Activated naive CD4-positive, alpha-beta T cell treated with anti-CD3 and anti-CD28 coated beads, Interleukin-2, amount 50 U/mL, for 16 hours (primary cell): ENCODE measurements around the gene PANX2.
"Not testable (repeated sequence)": the region's sequence is repeated elsewhere in the genome, so short reads cannot be mapped to it uniquely, and the experiment has no call there.

Experiments used
- DNase-seq: peaks from one replicate; pipeline ENCODE4 v3.0.0-alpha.2; 2020

Gene PANX2, protein sequence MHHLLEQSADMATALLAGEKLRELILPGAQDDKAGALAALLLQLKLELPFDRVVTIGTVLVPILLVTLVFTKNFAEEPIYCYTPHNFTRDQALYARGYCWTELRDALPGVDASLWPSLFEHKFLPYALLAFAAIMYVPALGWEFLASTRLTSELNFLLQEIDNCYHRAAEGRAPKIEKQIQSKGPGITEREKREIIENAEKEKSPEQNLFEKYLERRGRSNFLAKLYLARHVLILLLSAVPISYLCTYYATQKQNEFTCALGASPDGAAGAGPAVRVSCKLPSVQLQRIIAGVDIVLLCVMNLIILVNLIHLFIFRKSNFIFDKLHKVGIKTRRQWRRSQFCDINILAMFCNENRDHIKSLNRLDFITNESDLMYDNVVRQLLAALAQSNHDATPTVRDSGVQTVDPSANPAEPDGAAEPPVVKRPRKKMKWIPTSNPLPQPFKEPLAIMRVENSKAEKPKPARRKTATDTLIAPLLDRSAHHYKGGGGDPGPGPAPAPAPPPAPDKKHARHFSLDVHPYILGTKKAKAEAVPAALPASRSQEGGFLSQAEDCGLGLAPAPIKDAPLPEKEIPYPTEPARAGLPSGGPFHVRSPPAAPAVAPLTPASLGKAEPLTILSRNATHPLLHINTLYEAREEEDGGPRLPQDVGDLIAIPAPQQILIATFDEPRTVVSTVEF

DNA sequence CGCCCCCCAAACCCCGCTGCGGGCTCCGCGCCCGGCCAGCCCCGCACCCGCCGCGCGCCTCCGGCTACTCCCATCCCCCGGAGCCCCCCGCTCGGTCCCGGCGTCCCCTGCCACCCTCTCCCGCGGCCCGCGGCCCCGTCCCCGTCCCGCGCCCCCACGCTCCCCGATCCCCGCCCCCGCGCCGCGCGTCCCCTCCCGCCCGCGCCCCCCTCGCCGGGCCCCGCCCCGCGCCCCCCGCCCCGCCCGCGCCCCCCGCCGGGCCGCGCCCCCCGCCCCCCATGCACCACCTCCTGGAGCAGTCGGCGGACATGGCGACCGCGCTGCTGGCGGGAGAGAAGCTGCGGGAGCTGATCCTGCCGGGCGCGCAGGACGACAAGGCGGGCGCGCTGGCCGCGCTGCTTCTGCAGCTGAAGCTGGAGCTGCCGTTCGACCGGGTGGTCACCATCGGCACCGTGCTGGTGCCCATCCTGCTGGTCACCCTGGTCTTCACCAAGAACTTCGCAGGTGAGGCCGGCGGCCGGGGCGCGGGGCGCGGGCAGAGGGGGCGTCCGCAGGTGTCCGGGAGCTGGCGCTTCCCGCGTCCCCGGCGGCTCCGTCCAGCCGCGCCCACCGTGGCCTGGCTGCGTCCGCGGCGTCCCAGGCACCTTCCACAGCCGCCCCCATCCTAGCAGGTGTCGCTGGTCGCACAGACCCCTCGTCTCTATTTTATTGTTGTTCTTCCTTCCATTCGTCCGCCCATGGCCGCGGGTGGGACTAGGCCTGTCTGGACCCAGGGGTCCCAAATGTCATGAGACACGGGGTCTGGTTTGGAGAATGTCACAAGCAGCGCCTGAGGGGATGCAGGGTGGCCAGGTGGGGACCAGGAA is at the start of gene PANX2:
Gene PANX2, plus strand, starts transcription at position 279 of the 866 bp plus-strand sequence. Its CDS starts 0 bp downstream, at position 279.
- no peak for DNase-seq

- DNase-seq, result no peak
Measured at GRCh38 chr22:50121202-50121740, 49.3 kb upstream of the PANX2 start.

DNA sequence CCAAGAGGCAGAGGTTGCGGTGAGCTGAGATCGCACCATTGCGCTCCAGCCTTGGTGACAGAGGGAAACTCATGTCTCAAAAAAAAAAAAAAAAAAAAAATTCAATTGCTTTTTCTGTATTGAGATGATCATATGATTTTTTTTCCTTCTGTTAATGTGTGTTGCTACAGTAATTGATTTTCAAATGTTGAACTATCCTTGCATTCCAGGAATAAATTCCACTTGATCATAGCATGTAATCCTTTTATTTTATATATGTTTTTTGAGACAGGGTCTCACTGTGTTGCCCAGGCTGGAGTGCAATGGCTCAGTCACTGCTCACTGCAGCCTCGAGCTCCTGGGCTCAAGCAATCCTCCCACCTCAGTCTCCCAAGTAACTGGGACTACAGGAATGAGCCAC is 47.4 kb upstream of the PANX2 start:
- DNase-seq, result no peak

DNA sequence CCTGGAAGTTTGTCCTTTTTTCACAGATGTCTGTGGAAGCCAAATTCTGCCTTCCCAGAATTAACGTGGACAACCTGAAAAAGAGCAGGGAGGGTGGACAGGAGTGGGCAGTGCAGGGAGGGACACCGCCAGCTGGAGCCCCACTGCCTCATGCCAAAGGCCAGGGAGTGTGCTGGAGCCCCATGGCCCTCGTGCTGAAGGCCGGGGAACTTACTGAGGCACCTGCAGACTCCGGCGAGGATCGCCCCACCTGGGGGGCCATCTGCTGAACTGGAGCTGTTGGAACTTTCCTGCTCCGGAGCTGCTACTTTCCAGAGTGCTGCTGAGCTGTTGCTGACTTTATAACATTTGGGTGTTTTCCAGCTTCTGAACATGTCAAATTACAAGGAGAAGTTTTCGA is 45.5 kb upstream of the PANX2 start:
- no peak for DNase-seq

- no peak for DNase-seq
Measured at GRCh38 chr22:50129121-50129736, 41.3 kb upstream of the PANX2 start.

DNA sequence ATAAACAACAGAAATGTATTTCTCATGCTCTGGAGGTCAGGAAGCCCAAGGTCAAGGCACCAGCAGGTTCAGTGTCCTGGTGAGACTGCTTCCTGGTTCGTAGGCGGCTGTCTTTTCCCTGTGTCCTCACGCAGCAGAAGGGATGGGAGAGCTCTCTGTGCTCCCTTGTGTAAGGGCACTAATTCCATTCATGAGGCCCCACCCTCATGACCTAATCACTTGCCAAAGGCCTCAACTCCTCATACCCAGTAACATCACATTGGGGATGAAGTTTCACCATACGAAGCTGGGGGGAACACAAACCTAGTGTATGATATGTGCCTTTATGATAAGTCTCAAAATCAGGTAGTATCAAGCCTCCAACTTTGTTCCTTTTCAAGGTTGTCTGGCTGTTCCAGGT is 38.6 kb upstream of the PANX2 start:
- no peak for DNase-seq

GRCh38 chr22:50134481-50134880 is 36.0 kb upstream of the PANX2 start:
- no peak for DNase-seq

DNA sequence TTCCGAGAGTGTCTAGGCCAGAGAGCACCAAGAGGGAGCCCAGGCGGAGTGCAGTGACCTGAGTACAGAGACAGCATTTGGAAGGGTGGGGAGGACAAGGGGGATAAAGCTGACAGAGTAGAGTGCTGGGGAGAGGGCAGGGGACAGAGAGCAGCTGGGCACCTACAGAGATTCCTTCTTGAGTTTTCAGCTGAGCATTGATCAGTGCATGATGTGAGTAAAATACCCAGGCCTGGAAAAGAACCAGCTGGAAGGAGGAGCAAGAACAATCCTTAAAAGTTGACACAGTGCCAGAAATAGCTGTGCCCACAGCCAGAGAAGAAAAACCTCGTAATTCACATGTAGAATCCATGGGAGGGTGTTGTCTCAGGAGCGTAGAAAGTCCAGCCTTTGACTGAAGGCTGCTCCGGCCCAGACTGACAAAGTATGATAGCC is 33.9 kb upstream of the PANX2 start:
- no peak for DNase-seq

DNA sequence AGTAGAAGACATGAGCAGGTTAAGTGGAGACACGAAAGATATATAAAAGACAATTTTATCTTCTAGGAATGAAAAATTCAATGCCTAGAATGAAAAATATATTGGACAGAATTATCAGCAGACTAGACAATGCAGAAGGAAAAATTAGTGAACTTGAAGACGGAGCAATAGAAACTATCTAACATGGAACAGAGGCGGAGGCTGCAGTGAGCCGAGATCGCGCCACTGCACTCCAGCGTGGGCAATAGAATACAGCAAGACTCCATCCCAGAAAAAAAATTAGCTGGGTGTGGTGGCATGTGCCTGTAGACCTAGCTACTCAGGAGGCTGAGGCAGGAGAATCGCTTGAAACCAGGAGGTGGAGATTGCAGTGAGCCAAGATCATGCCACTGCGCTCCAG is 33.3 kb upstream of the PANX2 start:
- DNase-seq, result not testable (repeated sequence)

GRCh38 chr22:50138041-50138440 is 32.5 kb upstream of the PANX2 start:
- DNase-seq, result no peak

DNA sequence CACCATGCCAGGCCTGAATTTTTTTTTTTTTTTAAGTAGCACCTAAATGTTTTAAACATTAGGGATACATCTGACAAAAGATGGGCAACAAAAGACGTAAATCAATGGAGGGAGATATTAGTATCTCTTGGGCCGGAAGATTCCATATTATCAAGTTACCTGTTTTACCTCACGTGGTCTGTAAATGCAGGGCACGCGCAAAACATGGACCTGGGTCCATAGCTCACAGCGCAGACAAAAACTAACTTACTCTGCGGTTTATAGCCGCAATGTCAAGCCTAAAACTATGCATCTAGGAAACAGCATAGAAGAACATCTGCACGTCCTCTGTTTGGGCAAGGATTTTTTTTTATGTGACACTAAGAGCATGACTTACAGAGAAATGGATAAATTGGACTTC is 31.5 kb upstream of the PANX2 start:
- DNase-seq, result no peak

- no peak for DNase-seq
Measured at GRCh38 chr22:50139843-50140415, 30.6 kb upstream of the PANX2 start.

DNA sequence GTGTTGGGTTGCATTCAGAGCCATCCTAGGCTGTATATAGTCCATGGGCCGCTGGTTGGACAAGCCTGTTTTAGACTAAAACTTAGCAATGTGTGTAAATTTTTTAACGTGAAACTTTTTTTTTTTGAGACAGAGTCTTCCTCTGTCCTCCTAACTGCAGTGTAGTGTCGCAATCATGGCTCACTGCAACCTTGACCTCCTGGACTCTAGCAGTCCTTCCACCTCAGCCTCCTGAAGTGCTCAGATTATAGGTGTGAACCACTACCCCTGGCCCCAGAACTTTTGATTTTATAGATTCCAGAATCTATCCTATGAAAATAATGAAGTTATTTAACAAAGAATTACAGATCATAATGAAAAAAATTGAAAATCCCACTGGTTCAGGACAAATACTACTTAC is 29.9 kb upstream of the PANX2 start:
- DNase-seq, result no peak

DNA sequence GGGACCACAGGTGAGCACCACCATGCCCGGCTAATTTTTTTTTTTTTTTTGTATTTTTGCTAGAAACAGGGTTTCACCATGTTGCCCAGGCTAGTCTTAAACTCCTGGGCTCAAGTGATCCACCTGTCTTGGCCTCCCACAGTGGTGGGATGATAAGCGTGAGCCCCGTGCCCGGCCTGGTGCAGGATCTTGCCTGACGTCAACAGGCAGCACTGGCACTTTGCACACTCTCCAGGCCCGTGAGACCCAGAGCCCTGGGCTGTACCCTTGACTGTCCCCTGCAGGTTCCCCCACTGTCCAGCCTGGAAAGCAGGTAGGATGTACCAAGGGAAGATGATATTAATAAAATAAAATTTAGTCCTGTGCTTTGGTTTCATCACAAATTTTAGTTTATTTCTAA is 29.1 kb upstream of the PANX2 start:
- no peak for DNase-seq

- DNase-seq, result no peak
Measured at GRCh38 chr22:50141891-50142363, 28.6 kb upstream of the PANX2 start.

- DNase-seq, result no peak
Measured at GRCh38 chr22:50143096-50143495, 27.4 kb upstream of the PANX2 start.

- no peak for DNase-seq
Measured at GRCh38 chr22:50144005-50144614, 26.4 kb upstream of the PANX2 start.

- DNase-seq, result no peak
Measured at GRCh38 chr22:50145721-50146438, 24.7 kb upstream of the PANX2 start.

- no peak for DNase-seq
Measured at GRCh38 chr22:50146439-50147238, 23.9 kb upstream of the PANX2 start.
